H1 (cell line): ENCODE data around the gene NEO1. TPM values are rescaled to one million over a fixed set of nuclear protein-coding genes. Genes with fewer than 3 reads are reported as not detected.

Source experiments
- EP300 ChIP-seq, 2 experiments: IDR thresholded peaks; 1 replicate in 1 of 2; 2 replicates in 1 of 2; pipeline ENCODE4 v1.6.1; 2011 to 2012; ENCODE audit warnings: low read depth in 2 of 2, low read length in 2 of 2, mild to moderate bottlenecking in 2 of 2, borderline replicate concordance in 1 of 2, inconsistent platforms in 1 of 2, moderate library complexity in 1 of 2
- polyA plus RNA-seq, 7 experiments: library from polyadenylated mRNA; depleted of rRNA in 3 of 7; stranded (reverse) in 5 of 7; unstranded in 2 of 7; fragments of >200 nt in 5 of 7; fragments of 200-250 nt in 2 of 7; gene quantifications; 1 replicate in 5 of 7; 2 replicates in 1 of 7; 4 replicates in 1 of 7; pipeline versions ENCODE4 v1.2.1 to v1.2.3, GENCODE V29; 2011 to 2013; ENCODE audit warnings: missing spikeins in 2 of 7, mixed read lengths in 2 of 7
- total RNA-seq: library from RNA; stranded (reverse); fragmentation: NEBNext Ultra II Directional; extraction: Animal tissue kit (Norgen Biotek cat#: 25700); gene quantifications from 2 replicates; pipeline ENCODE4 v1.2.1, GENCODE V29; 2021

Gene NEO1
- total and polyA plus RNA-seq, 2 of the 8 experiments (the other 6 are each of a cell fraction or from before 2014, with no cell fraction given) = 36.0 to 51.0 TPM

GRCh38 chr15:73105064-73105463 is 52.8 kb downstream of the NEO1 start (continued):
- TF ChIP-seq EP300 (IDR thresholded peaks at IDR 0.05; ENCODE audit: borderline replicate concordance in 1 of 2, low read depth in 2 of 2, low read length in 2 of 2) = no peak
